DOHH2 (cell line): ENCODE data around the gene B3GNT2.

Experiments
- H3F3A ChIP-seq: fragments of 200-600 bp; sonication (generic), shearing (Covaris generic); 2 replicates; pipeline ENCODE4 v1.6.0; 2016; ENCODE audit warnings: antibody characterized with exemption, mild to moderate bottlenecking; ENCODE audit not compliant: control insufficient read depth, insufficient read depth
- H3K27ac ChIP-seq: fragments of 200-600 bp; sonication (generic); 2 replicates; pipeline ENCODE4 v1.5.1; 2014; ENCODE audit warnings: low read depth, mild to moderate bottlenecking, low read length, moderate library complexity
- H3K27me3 ChIP-seq: fragments of 200-600 bp; sonication (generic); 2 replicates; pipeline ENCODE4 v1.6.1; 2014; ENCODE audit warnings: mild to moderate bottlenecking, low read length, mixed read lengths; ENCODE audit not compliant: control insufficient read depth
- H3K36me3 ChIP-seq: fragments of 200-600 bp; sonication (generic); 2 replicates; pipeline ENCODE4 v1.6.1; 2014; ENCODE audit warnings: mild to moderate bottlenecking, low read length, moderate library complexity, mixed read lengths; ENCODE audit not compliant: control insufficient read depth
- H3K4me1 ChIP-seq: fragments of 200-600 bp; sonication (generic); 2 replicates; pipeline ENCODE4 v1.6.1; 2014; ENCODE audit warnings: mild to moderate bottlenecking, low read length, mixed read lengths; ENCODE audit not compliant: control insufficient read depth
- H3K4me2 ChIP-seq: fragments of 200-600 bp; sonication (generic); 2 replicates; pipeline ENCODE4 v1.6.0; 2014; ENCODE audit warnings: mild to moderate bottlenecking, low read length, moderate library complexity
- H3K4me3 ChIP-seq: fragments of 200-600 bp; sonication (generic); 2 replicates; pipeline ENCODE4 v1.5.1; 2014; ENCODE audit warnings: mild to moderate bottlenecking, low read length, mixed read lengths
- H3K79me2 ChIP-seq: fragments of 200-600 bp; sonication (generic); 2 replicates; pipeline ENCODE4 v1.6.1; 2014; ENCODE audit warnings: mild to moderate bottlenecking, low read length, mixed read lengths; ENCODE audit not compliant: control insufficient read depth
- H3K9me2 ChIP-seq: fragments of 200-600 bp; sonication (generic); replicated peaks from 2 replicates; pipeline ENCODE4 v1.6.1; 2014; ENCODE audit warnings: mild to moderate bottlenecking, low read length, mixed read lengths; ENCODE audit not compliant: control insufficient read depth
- H3K9me3 ChIP-seq: fragments of 200-600 bp; sonication (generic); 2 replicates; pipeline ENCODE4 v1.6.1; 2014; ENCODE audit warnings: antibody characterized with exemption, low read length, mixed read lengths; ENCODE audit not compliant: control insufficient read depth, insufficient read depth
- H4K20me1 ChIP-seq: fragments of 200-600 bp; sonication (generic); 2 replicates; pipeline ENCODE4 v1.6.0; 2014; ENCODE audit warnings: low read depth, mild to moderate bottlenecking, antibody characterized with exemption, low read length, moderate library complexity; ENCODE audit not compliant: control insufficient read depth, insufficient read depth
- TF ChIP-seq, protein P1 (sequence below): fragments of 200-600 bp; sonication (generic); IDR thresholded peaks from one replicate; pipeline ENCODE4 v1.5.1; 2014; ENCODE audit warnings: antibody characterized with exemption, mild to moderate bottlenecking, low read depth, low read length; ENCODE audit not compliant: poor library complexity, severe bottlenecking

B3GNT2 gene

GRCh38 chr2:62270728-62271127 is 74.8 kb downstream of the B3GNT2 start:
- H3K4me1 ChIP-seq, result no peaks in the 10 kb centered on the region
- H3K79me2 ChIP-seq, result no peaks in the 10 kb centered on the region
- no peak overlapping the region for H3K4me2 ChIP-seq
- no peaks in the 10 kb centered on the region for H4K20me1 ChIP-seq
- no peaks in the 10 kb centered on the region for H3F3A ChIP-seq
- no peak overlapping the region for H3K4me3 ChIP-seq
- H3K27me3 ChIP-seq, result no peaks in the 10 kb centered on the region
- TF ChIP-seq, protein P1, sequence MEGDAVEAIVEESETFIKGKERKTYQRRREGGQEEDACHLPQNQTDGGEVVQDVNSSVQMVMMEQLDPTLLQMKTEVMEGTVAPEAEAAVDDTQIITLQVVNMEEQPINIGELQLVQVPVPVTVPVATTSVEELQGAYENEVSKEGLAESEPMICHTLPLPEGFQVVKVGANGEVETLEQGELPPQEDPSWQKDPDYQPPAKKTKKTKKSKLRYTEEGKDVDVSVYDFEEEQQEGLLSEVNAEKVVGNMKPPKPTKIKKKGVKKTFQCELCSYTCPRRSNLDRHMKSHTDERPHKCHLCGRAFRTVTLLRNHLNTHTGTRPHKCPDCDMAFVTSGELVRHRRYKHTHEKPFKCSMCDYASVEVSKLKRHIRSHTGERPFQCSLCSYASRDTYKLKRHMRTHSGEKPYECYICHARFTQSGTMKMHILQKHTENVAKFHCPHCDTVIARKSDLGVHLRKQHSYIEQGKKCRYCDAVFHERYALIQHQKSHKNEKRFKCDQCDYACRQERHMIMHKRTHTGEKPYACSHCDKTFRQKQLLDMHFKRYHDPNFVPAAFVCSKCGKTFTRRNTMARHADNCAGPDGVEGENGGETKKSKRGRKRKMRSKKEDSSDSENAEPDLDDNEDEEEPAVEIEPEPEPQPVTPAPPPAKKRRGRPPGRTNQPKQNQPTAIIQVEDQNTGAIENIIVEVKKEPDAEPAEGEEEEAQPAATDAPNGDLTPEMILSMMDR, result no peak
- H3K27ac ChIP-seq, result no peak overlapping the region
- no peaks in the 10 kb centered on the region; the same call in 1 of the 2 replicates for H3K9me3 ChIP-seq
- no peaks in the 10 kb centered on the region for H3K36me3 ChIP-seq
- no peaks in the 10 kb centered on the region for H3K9me2 ChIP-seq
